NCI-H187 treated with DMSO at 0.1 percent for 48 hours (cell line): ENCODE measurements around the gene IFNA4.

Experiments
- DNase-seq: peaks from one replicate; lab custom pipeline; 2025; lab: John Stamatoyannopoulos, UW

Gene IFNA4

GRCh38 chr9:21165516-21165915 is 21.9 kb downstream of the IFNA4 start:
- no peak for DNase-seq

GRCh38 chr9:21160178-21160577 is 27.2 kb downstream of the IFNA4 start:
- no peak for DNase-seq

GRCh38 chr9:21155501-21155900 is 31.9 kb downstream of the IFNA4 start:
- DNase-seq = no peak

GRCh38 chr9:21154018-21154608 is 33.3 kb downstream of the IFNA4 start:
- no peak for DNase-seq

GRCh38 chr9:21153336-21154017 is 33.9 kb downstream of the IFNA4 start:
- DNase-seq = no peak

DNA sequence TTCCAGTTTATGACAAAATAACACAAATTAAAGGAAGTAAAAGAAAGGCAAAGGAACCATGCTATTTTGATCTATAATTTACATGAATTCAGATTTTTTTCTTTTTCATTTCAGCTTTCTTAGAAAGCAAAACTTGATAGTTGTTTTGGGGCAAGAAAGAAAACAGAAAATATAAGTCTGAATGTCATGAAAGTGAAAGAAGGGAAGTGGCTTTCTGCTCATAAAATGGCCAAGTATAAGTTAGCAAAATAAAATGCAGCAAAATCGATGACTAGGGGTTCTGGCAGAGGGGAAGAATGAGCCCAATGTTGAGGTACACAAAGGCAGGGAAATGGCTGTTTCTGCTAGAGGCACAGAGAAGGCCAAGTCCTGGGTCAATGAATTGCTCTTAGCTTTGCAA is 42.8 kb downstream of the IFNA4 start:
- no peak for DNase-seq

- no peak for DNase-seq
These were observed 45.9 kb downstream of the IFNA4 start, which contains the start of gene IFNW1 for GRCh38 chr9:21141427-21141882. Gene IFNW1, minus strand, starts transcription at chr9:21141832. Its CDS starts 262 bp downstream, at chr9:21141570.

DNA sequence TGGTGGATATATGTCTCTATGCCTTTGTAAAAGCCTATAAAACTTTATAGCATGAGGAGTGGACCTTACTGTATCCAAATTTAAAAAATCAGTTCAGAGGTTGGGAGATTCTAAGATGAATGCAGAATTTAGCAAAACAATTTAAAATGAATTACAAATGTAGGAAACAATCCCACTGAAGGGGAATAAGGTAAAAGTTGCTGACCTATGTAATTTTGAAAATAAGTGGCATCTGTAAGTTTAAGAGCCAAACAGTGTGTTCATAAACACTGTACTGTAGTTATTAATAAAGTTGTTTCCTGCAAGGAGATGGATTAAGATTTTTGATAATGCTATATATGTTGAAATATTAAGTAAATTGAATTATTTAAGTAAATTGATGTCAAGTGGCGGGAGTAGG is 50.4 kb downstream of the IFNA4 start:
- no peak for DNase-seq
